ENCODE data around the gene DSG2.

Gene DSG2

DNA sequence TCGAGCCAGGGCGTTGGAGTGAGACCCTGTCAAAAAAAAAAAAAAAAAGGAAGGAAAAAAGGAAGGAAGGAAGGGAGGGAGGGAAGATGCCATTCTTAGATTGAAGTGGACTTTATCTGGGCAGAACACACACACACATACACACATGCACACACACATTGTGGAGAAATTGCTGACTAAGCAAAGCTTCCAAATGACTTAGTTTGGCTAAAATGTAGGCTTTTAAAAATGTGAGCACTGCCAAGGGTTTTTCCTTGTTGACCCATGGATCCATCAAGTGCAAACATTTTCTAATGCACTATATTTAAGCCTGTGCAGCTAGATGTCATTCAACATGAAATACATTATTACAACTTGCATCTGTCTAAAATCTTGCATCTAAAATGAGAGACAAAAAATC, 93.1 kb downstream of the DSG2 start:
- DNase-seq (ENCODE audit: low read depth): no peak
- TF ChIP-seq MYC (IDR thresholded peaks at IDR 0.05; ENCODE audit: low read depth, low read length) (no peak), POLR2A (IDR thresholded peaks at IDR 0.05; ENCODE audit: extremely low read depth, insufficient read length) (no peak)
- TF ChIP-seq, protein P1, sequence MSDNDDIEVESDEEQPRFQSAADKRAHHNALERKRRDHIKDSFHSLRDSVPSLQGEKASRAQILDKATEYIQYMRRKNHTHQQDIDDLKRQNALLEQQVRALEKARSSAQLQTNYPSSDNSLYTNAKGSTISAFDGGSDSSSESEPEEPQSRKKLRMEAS (IDR thresholded peaks at IDR 0.05; ENCODE audit: low read depth, low read length): no peak
- TF ChIP-seq, protein P2, sequence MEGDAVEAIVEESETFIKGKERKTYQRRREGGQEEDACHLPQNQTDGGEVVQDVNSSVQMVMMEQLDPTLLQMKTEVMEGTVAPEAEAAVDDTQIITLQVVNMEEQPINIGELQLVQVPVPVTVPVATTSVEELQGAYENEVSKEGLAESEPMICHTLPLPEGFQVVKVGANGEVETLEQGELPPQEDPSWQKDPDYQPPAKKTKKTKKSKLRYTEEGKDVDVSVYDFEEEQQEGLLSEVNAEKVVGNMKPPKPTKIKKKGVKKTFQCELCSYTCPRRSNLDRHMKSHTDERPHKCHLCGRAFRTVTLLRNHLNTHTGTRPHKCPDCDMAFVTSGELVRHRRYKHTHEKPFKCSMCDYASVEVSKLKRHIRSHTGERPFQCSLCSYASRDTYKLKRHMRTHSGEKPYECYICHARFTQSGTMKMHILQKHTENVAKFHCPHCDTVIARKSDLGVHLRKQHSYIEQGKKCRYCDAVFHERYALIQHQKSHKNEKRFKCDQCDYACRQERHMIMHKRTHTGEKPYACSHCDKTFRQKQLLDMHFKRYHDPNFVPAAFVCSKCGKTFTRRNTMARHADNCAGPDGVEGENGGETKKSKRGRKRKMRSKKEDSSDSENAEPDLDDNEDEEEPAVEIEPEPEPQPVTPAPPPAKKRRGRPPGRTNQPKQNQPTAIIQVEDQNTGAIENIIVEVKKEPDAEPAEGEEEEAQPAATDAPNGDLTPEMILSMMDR (IDR thresholded peaks at IDR 0.05; ENCODE audit: low read depth, low read length): no peak
- no peak overlapping the region for H3K4me3 ChIP-seq (ENCODE audit: low read depth, low read length)

DNA sequence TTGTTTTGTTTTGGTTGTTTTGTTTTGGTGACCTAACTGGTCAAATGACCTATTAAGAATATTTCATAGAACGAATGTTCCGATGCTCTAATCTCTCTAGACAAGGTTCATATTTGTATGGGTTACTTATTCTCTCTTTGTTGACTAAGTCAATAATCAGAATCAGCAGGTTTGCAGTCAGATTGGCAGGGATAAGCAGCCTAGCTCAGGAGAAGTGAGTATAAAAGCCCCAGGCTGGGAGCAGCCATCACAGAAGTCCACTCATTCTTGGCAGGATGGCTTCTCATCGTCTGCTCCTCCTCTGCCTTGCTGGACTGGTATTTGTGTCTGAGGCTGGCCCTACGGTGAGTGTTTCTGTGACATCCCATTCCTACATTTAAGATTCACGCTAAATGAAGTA, 93.7 kb downstream of the DSG2 start, which contains the start of gene TTR:
Gene TTR, plus strand, starts transcription at position 250 of the 400 bp plus-strand sequence. Its CDS starts 26 bp downstream, at position 276.
- H3K4me3 ChIP-seq (ENCODE audit: low read depth, low read length): no peak within 1 kb of the TSS
- DNase-seq (ENCODE audit: low read depth): no peak
- TF ChIP-seq, protein P2 (IDR thresholded peaks at IDR 0.05; ENCODE audit: low read depth, low read length): no peak
- TF ChIP-seq MYC (IDR thresholded peaks at IDR 0.05; ENCODE audit: low read depth, low read length) (no peak), POLR2A (IDR thresholded peaks at IDR 0.05; ENCODE audit: extremely low read depth, insufficient read length) (no peak)
- TF ChIP-seq, protein P1 (IDR thresholded peaks at IDR 0.05; ENCODE audit: low read depth, low read length): no peak

DNA sequence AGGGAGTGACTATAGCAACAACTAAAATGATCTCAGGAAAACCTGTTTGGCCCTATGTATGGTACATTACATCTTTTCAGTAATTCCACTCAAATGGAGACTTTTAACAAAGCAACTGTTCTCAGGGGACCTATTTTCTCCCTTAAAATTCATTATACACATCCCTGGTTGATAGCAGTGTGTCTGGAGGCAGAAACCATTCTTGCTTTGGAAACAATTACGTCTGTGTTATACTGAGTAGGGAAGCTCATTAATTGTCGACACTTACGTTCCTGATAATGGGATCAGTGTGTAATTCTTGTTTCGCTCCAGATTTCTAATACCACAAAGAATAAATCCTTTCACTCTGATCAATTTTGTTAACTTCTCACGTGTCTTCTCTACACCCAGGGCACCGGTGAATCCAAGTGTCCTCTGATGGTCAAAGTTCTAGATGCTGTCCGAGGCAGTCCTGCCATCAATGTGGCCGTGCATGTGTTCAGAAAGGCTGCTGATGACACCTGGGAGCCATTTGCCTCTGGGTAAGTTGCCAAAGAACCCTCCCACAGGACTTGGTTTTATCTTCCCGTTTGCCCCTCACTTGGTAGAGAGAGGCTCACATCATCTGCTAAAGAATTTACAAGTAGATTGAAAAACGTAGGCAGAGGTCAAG, 94.7 kb downstream of the DSG2 start:
- DNase-seq (ENCODE audit: low read depth): no peak
- H3K4me3 ChIP-seq (ENCODE audit: low read depth, low read length): no peak overlapping the region
- TF ChIP-seq MYC (IDR thresholded peaks at IDR 0.05; ENCODE audit: low read depth, low read length): no peak
- TF ChIP-seq, protein P2 (IDR thresholded peaks at IDR 0.05; ENCODE audit: low read depth, low read length): no peak
- TF ChIP-seq, protein P1 (IDR thresholded peaks at IDR 0.05; ENCODE audit: low read depth, low read length): no peak
- no peak for TF ChIP-seq POLR2A (IDR thresholded peaks at IDR 0.05; ENCODE audit: extremely low read depth, insufficient read length)

DNA sequence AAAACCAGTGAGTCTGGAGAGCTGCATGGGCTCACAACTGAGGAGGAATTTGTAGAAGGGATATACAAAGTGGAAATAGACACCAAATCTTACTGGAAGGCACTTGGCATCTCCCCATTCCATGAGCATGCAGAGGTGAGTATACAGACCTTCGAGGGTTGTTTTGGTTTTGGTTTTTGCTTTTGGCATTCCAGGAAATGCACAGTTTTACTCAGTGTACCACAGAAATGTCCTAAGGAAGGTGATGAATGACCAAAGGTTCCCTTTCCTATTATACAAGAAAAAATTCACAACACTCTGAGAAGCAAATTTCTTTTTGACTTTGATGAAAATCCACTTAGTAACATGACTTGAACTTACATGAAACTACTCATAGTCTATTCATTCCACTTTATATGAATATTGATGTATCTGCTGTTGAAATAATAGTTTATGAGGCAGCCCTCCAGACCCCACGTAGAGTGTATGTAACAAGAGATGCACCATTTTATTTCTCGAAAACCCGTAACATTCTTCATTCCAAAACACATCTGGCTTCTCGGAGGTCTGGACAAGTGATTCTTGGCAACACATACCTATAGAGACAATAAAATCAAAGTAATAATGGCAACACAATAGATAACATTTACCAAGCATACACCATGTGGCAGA, 97.3 kb downstream of the DSG2 start:
- no peak overlapping the region for H3K4me3 ChIP-seq (ENCODE audit: low read depth, low read length)
- DNase-seq (ENCODE audit: low read depth): no peak
- TF ChIP-seq, protein P1 (IDR thresholded peaks at IDR 0.05; ENCODE audit: low read depth, low read length): no peak
- no peak for TF ChIP-seq POLR2A (IDR thresholded peaks at IDR 0.05; ENCODE audit: extremely low read depth, insufficient read length)

DNA sequence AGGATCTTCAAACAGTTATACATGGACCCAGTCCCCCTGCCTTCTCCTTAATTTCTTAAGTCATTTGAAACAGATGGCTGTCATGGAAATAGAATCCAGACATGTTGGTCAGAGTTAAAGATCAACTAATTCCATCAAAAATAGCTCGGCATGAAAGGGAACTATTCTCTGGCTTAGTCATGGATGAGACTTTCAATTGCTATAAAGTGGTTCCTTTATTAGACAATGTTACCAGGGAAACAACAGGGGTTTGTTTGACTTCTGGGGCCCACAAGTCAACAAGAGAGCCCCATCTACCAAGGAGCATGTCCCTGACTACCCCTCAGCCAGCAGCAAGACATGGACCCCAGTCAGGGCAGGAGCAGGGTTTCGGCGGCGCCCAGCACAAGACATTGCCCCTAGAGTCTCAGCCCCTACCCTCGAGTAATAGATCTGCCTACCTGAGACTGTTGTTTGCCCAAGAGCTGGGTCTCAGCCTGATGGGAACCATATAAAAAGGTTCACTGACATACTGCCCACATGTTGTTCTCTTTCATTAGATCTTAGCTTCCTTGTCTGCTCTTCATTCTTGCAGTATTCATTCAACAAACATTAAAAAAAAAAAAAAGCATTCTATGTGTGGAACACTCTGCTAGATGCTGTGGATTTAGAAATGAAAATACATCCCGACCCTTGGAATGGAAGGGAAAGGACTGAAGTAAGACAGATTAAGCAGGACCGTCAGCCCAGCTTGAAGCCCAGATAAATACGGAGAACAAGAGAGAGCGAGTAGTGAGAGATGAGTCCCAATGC, 98.3 kb downstream of the DSG2 start:
- TF ChIP-seq POLR2A (IDR thresholded peaks at IDR 0.05; ENCODE audit: extremely low read depth, insufficient read length): no peak
- TF ChIP-seq, protein P1 (IDR thresholded peaks at IDR 0.05; ENCODE audit: low read depth, low read length): no peak
- TF ChIP-seq, protein P2 (IDR thresholded peaks at IDR 0.05; ENCODE audit: low read depth, low read length): no peak
- TF ChIP-seq MYC (IDR thresholded peaks at IDR 0.05; ENCODE audit: low read depth, low read length): no peak
- no peak for DNase-seq (ENCODE audit: low read depth)
- no peak overlapping the region for H3K4me3 ChIP-seq (ENCODE audit: low read depth, low read length)

All from NB4 (cell line).